LNCAP (cell line): ENCODE results near the gene PDE4D.

Experiments
- TF ChIP-seq, protein P1 (sequence below): fragments of 450-650 bp; IDR thresholded peaks from 2 replicates; pipeline ENCODE4 v1.5.1; 2017; ENCODE audit warnings: mild to moderate bottlenecking

The PDE4D gene

GRCh38 chr5:59189472-59190244 is 703.9 kb downstream of the PDE4D start:
- TF ChIP-seq, protein P1, sequence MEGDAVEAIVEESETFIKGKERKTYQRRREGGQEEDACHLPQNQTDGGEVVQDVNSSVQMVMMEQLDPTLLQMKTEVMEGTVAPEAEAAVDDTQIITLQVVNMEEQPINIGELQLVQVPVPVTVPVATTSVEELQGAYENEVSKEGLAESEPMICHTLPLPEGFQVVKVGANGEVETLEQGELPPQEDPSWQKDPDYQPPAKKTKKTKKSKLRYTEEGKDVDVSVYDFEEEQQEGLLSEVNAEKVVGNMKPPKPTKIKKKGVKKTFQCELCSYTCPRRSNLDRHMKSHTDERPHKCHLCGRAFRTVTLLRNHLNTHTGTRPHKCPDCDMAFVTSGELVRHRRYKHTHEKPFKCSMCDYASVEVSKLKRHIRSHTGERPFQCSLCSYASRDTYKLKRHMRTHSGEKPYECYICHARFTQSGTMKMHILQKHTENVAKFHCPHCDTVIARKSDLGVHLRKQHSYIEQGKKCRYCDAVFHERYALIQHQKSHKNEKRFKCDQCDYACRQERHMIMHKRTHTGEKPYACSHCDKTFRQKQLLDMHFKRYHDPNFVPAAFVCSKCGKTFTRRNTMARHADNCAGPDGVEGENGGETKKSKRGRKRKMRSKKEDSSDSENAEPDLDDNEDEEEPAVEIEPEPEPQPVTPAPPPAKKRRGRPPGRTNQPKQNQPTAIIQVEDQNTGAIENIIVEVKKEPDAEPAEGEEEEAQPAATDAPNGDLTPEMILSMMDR = no peak

GRCh38 chr5:59188419-59189225 is 704.9 kb downstream of the PDE4D start:
- TF ChIP-seq, protein P1 = peak; percentile 63

DNA sequence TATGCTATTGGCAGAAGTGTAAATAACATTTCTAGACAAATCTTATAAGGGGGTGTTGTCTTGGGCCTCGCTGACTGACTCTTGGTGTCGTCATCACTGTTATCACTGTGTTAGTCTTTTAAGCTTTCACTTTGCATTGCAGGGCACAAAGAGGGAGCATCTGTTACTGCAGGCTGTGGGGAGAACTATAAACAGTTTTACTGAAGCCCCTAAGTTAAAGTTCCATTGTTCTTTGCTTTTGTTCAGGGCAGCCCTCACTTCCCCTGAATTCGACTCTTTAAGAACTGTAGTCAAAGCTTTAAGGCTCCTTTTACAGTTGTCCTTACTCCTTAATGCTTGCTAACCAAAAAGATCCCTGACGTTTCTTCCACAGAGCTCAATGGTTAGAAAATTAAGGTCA is 705.7 kb downstream of the PDE4D start:
- TF ChIP-seq, protein P1 = no peak

- TF ChIP-seq, protein P1 = no peak
Observed at GRCh38 chr5:59186623-59187022, 706.9 kb downstream of the PDE4D start.

DNA sequence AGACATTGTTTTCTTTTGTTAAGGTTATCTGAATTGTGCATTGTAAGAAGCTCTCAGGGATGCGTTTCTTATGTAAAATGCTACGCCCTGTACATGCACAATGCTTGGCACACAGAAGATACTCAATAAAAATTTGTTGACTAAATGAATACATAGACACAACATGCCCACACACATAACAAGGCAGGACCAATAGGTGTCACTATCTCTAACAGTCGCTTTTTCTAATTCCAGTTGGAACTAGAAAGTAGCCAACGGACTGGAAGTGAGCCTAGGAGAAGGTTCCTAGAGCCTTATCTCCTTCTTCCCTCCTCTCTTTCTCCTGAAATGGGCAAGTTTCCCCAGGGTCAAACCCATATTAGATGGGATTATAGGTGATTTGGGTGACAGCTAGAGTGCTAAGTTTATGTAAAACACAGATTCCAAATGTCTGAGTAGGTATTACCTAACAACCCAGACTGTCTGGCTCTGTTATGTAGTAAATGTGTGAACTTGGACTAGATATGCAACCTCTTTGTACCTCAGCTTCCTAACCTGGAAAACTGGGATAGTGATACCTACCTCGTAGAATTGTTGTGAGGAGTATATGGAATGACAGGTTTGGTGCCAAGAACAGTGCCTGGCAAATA is 707.7 kb downstream of the PDE4D start:
- TF ChIP-seq, protein P1 = no peak

- TF ChIP-seq, protein P1 = no peak
Observed at GRCh38 chr5:59184769-59185168, 708.8 kb downstream of the PDE4D start.

- TF ChIP-seq, protein P1 = no peak
Observed at GRCh38 chr5:59182760-59183159, 710.8 kb downstream of the PDE4D start.
